Common myeloid progenitor, CD34-positive (primary cell): Measurements from ENCODE around the gene TM4SF18.
A peak's percentile ranks its signal among the peaks of the same experiment; 100 is the strongest.

Experiments
- CTCF ChIA-PET: fragments of 350-600 bp; sonication (Branson Sonifier 250); formaldehyde crosslinking; loops from one replicate; lab custom pipeline; 2021; ENCODE audit warnings: antibody characterized with exemption; lab: Charles Lee
- POLR2A ChIA-PET: fragments of 350-600 bp; sonication (Branson Sonifier 250); formaldehyde crosslinking; loops from one replicate; lab custom pipeline; 2021; ENCODE audit warnings: antibody characterized with exemption; lab: Charles Lee
- DNase-seq, 3 donors: peaks; one replicate each; pipeline versions ENCODE4 v3.0.0 to v3.0.0-alpha.2; 2013
- H3K27ac ChIP-seq, 2 experiments: 1 replicate in 1 of 2; 2 replicates in 1 of 2; pipeline ENCODE4 v1.7.0; 2013; ENCODE audit warnings: inconsistent platforms in 2 of 2, low read length in 2 of 2, mild to moderate bottlenecking in 2 of 2, low read depth in 1 of 2, moderate library complexity in 1 of 2; ENCODE audit not compliant: severe bottlenecking in 2 of 2, insufficient read depth in 1 of 2, poor library complexity in 1 of 2
- H3K27me3 ChIP-seq, 5 experiments: replicated peaks in 2 of 5; 1 replicate in 3 of 5; 2 replicates in 2 of 5; pipeline versions ENCODE4 v1.6.1 to v1.7.0; 2013; ENCODE audit warnings: low read length in 4 of 5, mild to moderate bottlenecking in 2 of 5, moderate library complexity in 2 of 5, inconsistent platforms in 1 of 5; ENCODE audit not compliant: insufficient read depth in 5 of 5, control insufficient read depth in 4 of 5
- H3K36me3 ChIP-seq, 4 experiments: 1 replicate in 2 of 4; 2 replicates in 2 of 4; pipeline versions ENCODE4 v1.6.1 to v1.7.0; 2013; ENCODE audit warnings: low read length in 3 of 4, control low read depth in 1 of 4, mild to moderate bottlenecking in 1 of 4; ENCODE audit not compliant: control insufficient read depth in 4 of 4, insufficient read depth in 4 of 4
- H3K4me1 ChIP-seq, 4 experiments: 1 replicate in 3 of 4; 2 replicates in 1 of 4; pipeline versions ENCODE4 v1.6.1 to v1.7.1; 2013; ENCODE audit warnings: low read length in 3 of 4, mild to moderate bottlenecking in 3 of 4, control low read depth in 1 of 4, inconsistent platforms in 1 of 4, moderate library complexity in 1 of 4; ENCODE audit not compliant: control insufficient read depth in 4 of 4, insufficient read depth in 4 of 4; ENCODE audit errors: control extremely low read depth in 1 of 4
- H3K4me3 ChIP-seq, 7 experiments: 1 replicate in 4 of 7; 2 replicates in 3 of 7; pipeline versions ENCODE4 v1.5.1 to v1.7.0; 2013; ENCODE audit warnings: mild to moderate bottlenecking in 7 of 7, low read length in 6 of 7, moderate library complexity in 6 of 7, inconsistent platforms in 2 of 7, low read depth in 2 of 7, control low read depth in 1 of 7; ENCODE audit not compliant: insufficient read depth in 4 of 7, control insufficient read depth in 1 of 7; ENCODE audit errors: extremely low read depth in 1 of 7
- H3K9me3 ChIP-seq, 5 experiments: 1 replicate in 4 of 5; 2 replicates in 1 of 5; pipeline versions ENCODE4 v1.6.1 to v1.7.1; 2013; ENCODE audit warnings: low read length in 4 of 5, mild to moderate bottlenecking in 2 of 5, inconsistent platforms in 1 of 5, low read depth in 1 of 5, moderate library complexity in 1 of 5; ENCODE audit not compliant: control insufficient read depth in 4 of 5, insufficient read depth in 2 of 5; ENCODE audit errors: control extremely low read depth in 1 of 5
- WGBS: methylation state at CpG from one replicate; pipeline ENCODE4 v1.1.5; 2013; ENCODE audit not compliant: insufficient coverage; 5-methylcytosine and 5-hydroxymethylcytosine counted together

The TM4SF18 gene

GRCh38 chr3:149317072-149317471 lies 16.4 kb downstream of the TM4SF18 start:
- DNase-seq, result no peak
- ChIA-PET POLR2A (no interaction called here), CTCF (interaction anchor here (1.4 kb wide), 1 partner anchor 9 kb away, joined by 3 read pairs; no protein-coding TSS in a partner anchor)
- no CpG with 5 or more reads among the region's 1 CpG for WGBS
- Histone ChIP-seq H3K27me3 (no peaks in the 10 kb centered on the region), H3K36me3 (no peaks in the 10 kb centered on the region), H3K9me3 (no peaks in the 10 kb centered on the region), H3K27ac (no peak overlapping the region), H3K4me3 (no peak overlapping the region), H3K4me1 (no peaks in the 10 kb centered on the region)

DNA sequence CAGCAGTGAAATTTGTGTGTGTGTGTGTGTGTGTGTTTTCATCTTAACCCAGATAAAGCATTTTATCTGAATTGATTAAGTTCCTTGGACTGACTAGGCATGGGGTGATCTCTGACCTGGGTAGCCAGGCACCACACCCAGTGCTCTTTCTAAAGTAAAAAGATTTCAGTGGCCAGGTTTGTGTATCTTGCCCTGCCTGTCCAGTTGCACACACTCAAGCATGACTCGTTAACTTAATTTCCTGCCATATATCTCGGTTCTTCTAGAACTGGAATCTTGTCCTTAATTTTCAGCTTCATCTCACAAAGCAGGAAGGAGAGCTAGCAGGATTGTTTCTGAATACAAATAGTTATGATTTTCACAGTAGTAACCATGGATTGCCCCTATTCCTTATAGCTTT lies 17.0 kb downstream of the TM4SF18 start:
- Histone ChIP-seq H3K4me1 (no peaks in the 10 kb centered on the region), H3K4me3 (no peak overlapping the region), H3K27ac (no peak overlapping the region), H3K36me3 (no peaks in the 10 kb centered on the region), H3K9me3 (no peaks in the 10 kb centered on the region), H3K27me3 (no peaks in the 10 kb centered on the region)
- ChIA-PET CTCF (interaction anchor here (0.8 to 1.4 kb wide), 2 partner anchors 9 kb away, joined by 3 read pairs; no protein-coding TSS in a partner anchor), POLR2A (no interaction called here)
- WGBS, result no CpG with 5 or more reads among the region's 2 CpGs
- no peak for DNase-seq

DNA sequence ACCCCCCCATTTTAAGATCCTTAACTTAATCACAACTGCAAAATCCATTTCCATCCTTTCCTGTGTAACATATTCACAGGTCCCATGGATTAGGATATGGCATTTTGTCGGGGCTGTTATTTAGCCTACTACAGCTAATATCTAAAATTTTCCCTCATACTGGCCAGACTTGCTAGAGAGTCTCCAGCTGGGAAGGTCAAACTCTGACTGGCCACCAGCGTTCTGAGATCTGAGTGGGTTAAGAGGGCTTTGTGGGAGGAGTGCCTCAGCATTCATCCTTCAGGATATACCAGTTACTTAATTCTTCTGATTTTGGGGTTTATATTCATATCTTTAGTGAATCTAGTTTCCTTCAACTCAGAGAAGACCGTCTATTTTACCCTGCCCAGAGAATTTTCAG lies 17.7 kb downstream of the TM4SF18 start:
- ChIA-PET CTCF (interaction anchor here (0.8 to 1.4 kb wide), 2 partner anchors 8 to 10 kb away, joined by 3 read pairs; no protein-coding TSS in a partner anchor), POLR2A (no interaction called here)
- no peak for DNase-seq
- Histone ChIP-seq H3K27ac (no peak overlapping the region), H3K4me3 (no peak overlapping the region), H3K9me3 (no peaks in the 10 kb centered on the region), H3K36me3 (no peaks in the 10 kb centered on the region), H3K27me3 (no peaks in the 10 kb centered on the region), H3K4me1 (no peaks in the 10 kb centered on the region)
- WGBS, result 50% methylated on average over 1 of the region's 3 CpGs

DNA sequence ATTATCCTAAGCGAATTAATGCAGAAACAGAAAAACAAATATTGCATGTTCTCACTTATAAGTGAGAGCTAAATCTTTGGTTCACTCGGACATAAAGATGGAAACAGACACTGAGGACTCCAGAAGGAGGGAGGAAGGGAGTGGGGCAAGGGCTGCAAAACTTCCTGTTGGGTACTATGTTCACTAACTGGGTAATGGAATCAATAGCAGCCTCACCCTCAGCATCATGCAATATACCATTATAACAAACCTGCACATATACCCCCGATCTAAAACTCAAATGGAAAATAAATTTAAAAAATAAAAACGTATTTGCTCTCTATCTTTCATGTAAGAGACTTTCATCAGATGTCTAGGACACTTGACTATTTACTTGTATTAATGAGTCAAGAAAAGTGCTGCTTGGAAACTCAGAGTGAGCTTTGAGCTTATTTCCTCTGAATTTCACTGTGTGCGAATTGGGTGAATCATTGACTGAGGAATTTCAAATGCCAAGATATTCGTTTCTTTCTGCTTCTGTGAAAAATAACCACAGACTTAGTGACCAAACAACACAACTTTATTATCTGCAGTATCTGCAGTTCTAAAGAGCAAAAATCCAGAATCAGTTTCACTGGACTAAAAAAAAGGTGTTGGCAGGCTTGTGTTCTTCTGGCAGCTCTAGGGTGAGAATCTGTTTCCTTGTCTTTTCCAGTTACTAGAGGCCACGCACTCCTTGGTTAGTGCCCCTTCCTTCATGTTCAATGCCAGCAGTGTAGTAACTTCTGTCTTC lies 18.4 kb downstream of the TM4SF18 start:
- Histone ChIP-seq H3K27ac (no peak overlapping the region), H3K4me3 (no peak overlapping the region), H3K27me3 (no peaks in the 10 kb centered on the region), H3K9me3 (peaks cover 0 to 1% (median 0%) of the 10 kb centered on the region in 5 experiments), H3K4me1 (no peaks in the 10 kb centered on the region), H3K36me3 (no peaks in the 10 kb centered on the region)
- DNase-seq, result no peak
- POLR2A ChIA-PET, result no interaction called here
- WGBS, result 84% methylated on average over 4 of the region's 7 CpGs
- CTCF ChIA-PET, result no interaction called here

GRCh38 chr3:149313542-149313941 lies 19.9 kb downstream of the TM4SF18 start:
- Histone ChIP-seq H3K9me3 (peaks cover 0 to 1% (median 0%) of the 10 kb centered on the region in 5 experiments), H3K4me3 (no peak overlapping the region), H3K4me1 (no peaks in the 10 kb centered on the region), H3K36me3 (no peaks in the 10 kb centered on the region), H3K27ac (no peak overlapping the region), H3K27me3 (no peaks in the 10 kb centered on the region)
- CTCF ChIA-PET, result no interaction called here
- POLR2A ChIA-PET, result no interaction called here
- DNase-seq, result no peak
- WGBS, result 100% methylated on average over 1 of the region's 1 CpG

DNA sequence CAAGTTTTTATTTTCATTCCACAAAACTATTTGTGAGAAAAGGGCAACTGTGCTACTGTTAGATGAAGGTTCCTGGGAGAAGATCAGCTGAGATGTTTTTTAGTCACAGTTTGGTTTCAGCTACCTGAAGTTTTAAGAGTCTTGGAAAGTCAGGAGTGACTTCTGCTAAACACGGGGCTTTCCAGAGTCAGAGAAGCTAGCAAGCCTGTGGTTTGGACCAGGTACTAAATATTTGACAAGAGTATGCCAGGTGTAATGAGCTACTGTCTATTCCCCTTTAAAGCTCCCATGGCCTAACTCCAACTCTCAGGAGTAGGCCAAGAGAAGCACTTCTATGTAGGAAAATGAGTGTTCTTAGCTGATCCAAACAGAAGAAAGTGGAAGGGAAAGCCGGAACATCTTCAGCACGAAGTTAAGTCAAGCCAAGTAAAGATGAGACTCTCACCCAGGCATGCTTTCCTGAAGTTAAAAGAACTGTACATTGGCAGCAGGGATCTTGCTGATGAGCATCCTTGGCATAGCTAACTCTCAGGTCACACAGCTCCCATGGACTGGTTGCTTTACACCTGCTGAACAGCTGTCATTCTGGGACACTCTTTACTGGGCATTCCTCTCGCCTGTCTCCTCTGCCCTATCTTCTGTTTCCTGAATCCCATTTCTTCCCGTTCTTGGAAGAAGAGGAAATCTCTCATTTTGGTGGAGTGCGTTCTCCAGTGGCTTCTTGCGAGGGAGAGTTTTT lies 22.5 kb downstream of the TM4SF18 start:
- no peaks in the 10 kb centered on the region for H3K36me3 ChIP-seq
- H3K27ac ChIP-seq, result no peak overlapping the region
- WGBS, result 73% methylated on average over 3 of the region's 7 CpGs
- no peaks in the 10 kb centered on the region for H3K27me3 ChIP-seq
- H3K4me1 ChIP-seq, result peaks cover 0 to 9% (median 2%) of the 10 kb centered on the region in 4 experiments
- no peak for DNase-seq
- CTCF ChIA-PET, result interaction anchor here (0.8 to 2.5 kb wide), 4 partner anchors 8 to 168 kb away, joined by 3 to 6 read pairs (median 3); no protein-coding TSS in a partner anchor
- H3K9me3 ChIP-seq, result peaks cover 0 to 1% (median 0%) of the 10 kb centered on the region in 5 experiments
- POLR2A ChIA-PET, result no interaction called here
- no peak overlapping the region for H3K4me3 ChIP-seq

- Histone ChIP-seq H3K4me1 (peaks cover 0 to 9% (median 2%) of the 10 kb centered on the region in 4 experiments), H3K27ac (no peak overlapping the region), H3K4me3 (no peak overlapping the region), H3K36me3 (no peaks in the 10 kb centered on the region), H3K9me3 (peaks cover 0 to 1% (median 0%) of the 10 kb centered on the region in 5 experiments), H3K27me3 (no peaks in the 10 kb centered on the region)
- ChIA-PET CTCF (interaction anchor here (0.9 to 1.2 kb wide), 4 partner anchors 9 to 20 kb away, joined by 3 to 5 read pairs (median 4); no protein-coding TSS in a partner anchor), POLR2A (interaction anchor here (0.6 kb wide), 1 partner anchor 215 kb away, joined by 3 read pairs; no protein-coding TSS in a partner anchor)
- DNase-seq, result peak in 1 of 3 donors; percentile 24
- WGBS, result 89% methylated on average over 1 of the region's 1 CpG
These were observed 26.0 kb downstream of the TM4SF18 start for GRCh38 chr3:149307435-149307783.
